GM12878 (cell line): ENCODE data around the gene SEMA5B.

Experiments used
- CREM ChIP-seq: IDR thresholded peaks from 2 replicates; pipeline ENCODE4 v1.6.1; 2014; ENCODE audit warnings: antibody characterized with exemption, low read depth
- HDAC6 ChIP-seq: fragments of 200-600 bp; sonication (generic); IDR thresholded peaks from one replicate; pipeline ENCODE4 v1.8.0; 2017; ENCODE audit warnings: antibody characterized with exemption; ENCODE audit not compliant: unreplicated experiment
- JUND ChIP-seq: IDR thresholded peaks from 2 replicates; pipeline ENCODE4 v1.6.1; 2012; ENCODE audit warnings: low read depth, mild to moderate bottlenecking, low read length, improper control_type of control experiment, moderate library complexity
- ZNF24 ChIP-seq: fragments of 450-650 bp; IDR thresholded peaks from 2 replicates; pipeline ENCODE4 v1.6.1; 2017; ENCODE audit warnings: antibody characterized with exemption, mild to moderate bottlenecking
- ZNF384 ChIP-seq: IDR thresholded peaks from 2 replicates; pipeline ENCODE4 v1.6.1; 2012; ENCODE audit warnings: low read depth, mild to moderate bottlenecking, low read length, improper control_type of control experiment, borderline replicate concordance

DNA sequence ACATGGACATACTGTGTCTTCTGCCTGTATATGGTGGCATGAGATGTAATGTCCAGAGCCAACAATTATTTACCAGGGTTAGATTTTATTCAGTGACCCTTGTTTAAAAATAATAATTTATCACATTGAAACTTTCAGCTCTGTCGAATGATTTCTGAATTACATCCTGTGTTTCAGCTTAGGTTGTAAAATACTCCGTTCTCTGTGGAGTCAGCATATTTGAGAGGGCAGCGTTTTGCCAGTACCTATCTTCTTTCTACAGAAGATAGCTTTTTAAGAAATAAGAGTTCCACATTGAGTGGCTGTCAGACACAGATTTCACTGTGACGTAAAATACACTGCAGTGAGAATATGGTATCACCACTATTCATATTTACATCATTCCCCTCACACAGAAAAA, 147.4 kb downstream of the SEMA5B start:
- TF ChIP-seq CREM, result no peak
- TF ChIP-seq ZNF24, result no peak
- no peak for TF ChIP-seq HDAC6
- TF ChIP-seq ZNF384, result no peak
- TF ChIP-seq JUND, result no peak
